Measurements from ENCODE around the gene ZNF474. TPM values are rescaled to one million over a fixed set of nuclear protein-coding genes. Genes with fewer than 3 reads are reported as not detected.
A peak's percentile ranks its signal among the peaks of the same experiment; 100 is the strongest.

ZNF474 gene
- total and polyA plus RNA-seq, 12 donors, result 0.11 to 0.88 (median 0.28) TPM; not detected in 3

DNA sequence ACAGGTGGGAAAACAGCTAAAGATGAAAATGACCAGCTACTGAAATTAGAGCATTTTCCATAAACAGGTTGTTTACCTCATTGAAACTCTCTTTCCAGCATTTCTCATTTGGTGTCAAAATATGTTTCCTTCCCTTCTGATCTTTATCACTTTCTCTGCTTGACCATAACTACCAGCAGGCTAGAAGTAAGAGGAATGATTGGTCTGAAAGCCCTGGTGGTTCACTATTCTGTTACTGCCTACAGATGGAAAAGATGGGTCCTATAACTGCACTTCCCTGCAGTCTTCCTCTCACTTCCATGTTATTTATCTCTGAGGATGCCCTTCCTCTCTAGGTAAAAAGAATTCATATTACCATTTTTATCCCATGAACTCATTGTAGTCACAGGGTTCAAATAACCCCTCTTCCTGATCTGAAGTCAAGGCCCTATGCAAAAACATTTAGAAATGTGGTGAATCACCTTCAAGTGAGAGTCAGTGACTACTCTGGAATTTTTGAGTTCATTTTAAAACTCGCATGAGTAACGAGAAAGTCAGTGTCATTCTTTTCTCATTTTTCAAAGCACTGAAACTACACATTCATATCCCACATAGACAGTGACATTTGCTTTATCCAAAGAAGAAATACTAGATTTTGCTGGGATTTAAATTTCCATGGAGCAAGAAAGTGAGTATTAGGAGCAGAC, 51.7 kb downstream of the ZNF474 start:
- no peaks in the 10 kb centered on the region for H3K4me1 ChIP-seq (replicated peaks in 1 of 2)
- peak overlapping the region in 3 of 5 donors; percentile 6 to 46 (median 38) for H3K27ac ChIP-seq
- 45 to 55% (median 47%) methylated on average over 2 of the region's 2 CpGs for WGBS, 4 donors
- H3K4me3 ChIP-seq, result no peak overlapping the region
- TF ChIP-seq POLR2A (IDR thresholded peaks at IDR 0.05), result no peak
- TF ChIP-seq, protein P1, sequence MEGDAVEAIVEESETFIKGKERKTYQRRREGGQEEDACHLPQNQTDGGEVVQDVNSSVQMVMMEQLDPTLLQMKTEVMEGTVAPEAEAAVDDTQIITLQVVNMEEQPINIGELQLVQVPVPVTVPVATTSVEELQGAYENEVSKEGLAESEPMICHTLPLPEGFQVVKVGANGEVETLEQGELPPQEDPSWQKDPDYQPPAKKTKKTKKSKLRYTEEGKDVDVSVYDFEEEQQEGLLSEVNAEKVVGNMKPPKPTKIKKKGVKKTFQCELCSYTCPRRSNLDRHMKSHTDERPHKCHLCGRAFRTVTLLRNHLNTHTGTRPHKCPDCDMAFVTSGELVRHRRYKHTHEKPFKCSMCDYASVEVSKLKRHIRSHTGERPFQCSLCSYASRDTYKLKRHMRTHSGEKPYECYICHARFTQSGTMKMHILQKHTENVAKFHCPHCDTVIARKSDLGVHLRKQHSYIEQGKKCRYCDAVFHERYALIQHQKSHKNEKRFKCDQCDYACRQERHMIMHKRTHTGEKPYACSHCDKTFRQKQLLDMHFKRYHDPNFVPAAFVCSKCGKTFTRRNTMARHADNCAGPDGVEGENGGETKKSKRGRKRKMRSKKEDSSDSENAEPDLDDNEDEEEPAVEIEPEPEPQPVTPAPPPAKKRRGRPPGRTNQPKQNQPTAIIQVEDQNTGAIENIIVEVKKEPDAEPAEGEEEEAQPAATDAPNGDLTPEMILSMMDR (IDR thresholded peaks at IDR 0.05), result no peak
- intact Hi-C loops (cut with DNase I), result no loop called here
- H3K27me3 ChIP-seq, result no peaks in the 10 kb centered on the region
- no peaks in the 10 kb centered on the region for H3K36me3 ChIP-seq (replicated peaks in 1 of 2)
- DNase-seq, result no peak
- no peaks in the 10 kb centered on the region for H3K9me3 ChIP-seq (replicated peaks in 1 of 3)

DNA sequence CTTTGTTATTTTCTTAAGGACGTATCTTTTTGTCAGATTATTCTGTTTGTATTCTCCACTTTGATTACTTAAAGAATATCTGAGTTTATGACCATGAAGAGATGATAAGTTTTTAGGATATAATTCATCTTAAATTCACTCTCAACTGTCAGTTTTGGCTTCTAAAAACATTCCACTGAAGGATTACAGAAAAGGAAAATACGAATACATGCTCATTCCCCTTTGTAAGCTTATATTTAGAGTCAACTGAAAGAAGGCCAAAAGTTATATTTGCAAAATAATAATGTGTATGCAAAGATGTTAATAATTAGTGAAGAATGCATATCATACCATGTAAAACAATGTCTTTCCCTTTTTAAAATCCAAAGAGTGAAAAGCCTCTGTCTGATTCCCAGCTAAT, 52.5 kb downstream of the ZNF474 start:
- peak overlapping the region in 3 of 5 donors; percentile 6 to 38 (median 25) for H3K27ac ChIP-seq

DNA sequence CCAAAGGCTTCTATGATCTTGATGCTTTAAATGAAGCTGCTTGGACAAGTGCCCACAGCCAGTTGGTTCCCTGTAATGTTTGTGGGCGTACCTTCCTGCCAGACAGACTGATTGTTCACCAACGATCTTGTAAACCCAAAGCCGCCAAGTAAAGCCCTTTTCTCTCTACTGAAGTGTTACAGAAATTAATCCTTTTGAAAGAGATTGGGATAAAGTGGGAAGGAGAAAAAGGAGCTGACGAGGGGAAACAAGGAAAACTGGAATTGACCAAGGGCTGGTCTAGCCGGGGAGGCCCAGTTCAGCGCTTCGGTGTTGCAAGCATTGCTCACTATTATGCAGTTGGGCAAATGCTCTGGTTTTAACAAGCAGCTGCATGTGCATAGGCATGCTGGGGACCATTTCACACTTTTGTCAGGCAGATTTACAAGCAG, 53.2 kb downstream of the ZNF474 start:
- H3K27ac ChIP-seq, result no peak overlapping the region
- no peak overlapping the region for H3K4me3 ChIP-seq
- H3K4me1 ChIP-seq (replicated peaks in 1 of 2), result no peaks in the 10 kb centered on the region
- TF ChIP-seq POLR2A (IDR thresholded peaks at IDR 0.05), result no peak
- TF ChIP-seq, protein P1 (IDR thresholded peaks at IDR 0.05), result no peak
- H3K9me3 ChIP-seq (replicated peaks in 1 of 3), result no peaks in the 10 kb centered on the region
- intact Hi-C loops (cut with DNase I), result no loop called here
- H3K36me3 ChIP-seq (replicated peaks in 1 of 2), result no peaks in the 10 kb centered on the region
- WGBS, 4 donors, result 60 to 67% (median 63%) methylated on average over 7 of the region's 7 CpGs
- peak in 2 of 7 donors; percentile 4 to 25 for DNase-seq
- no peaks in the 10 kb centered on the region for H3K27me3 ChIP-seq

More for the DNA sequence above, 52.5 kb downstream of the ZNF474 start:
- Histone ChIP-seq H3K4me1 (replicated peaks in 1 of 2) (no peaks in the 10 kb centered on the region), H3K27me3 (no peaks in the 10 kb centered on the region), H3K9me3 (replicated peaks in 1 of 3) (no peaks in the 10 kb centered on the region), H3K36me3 (replicated peaks in 1 of 2) (no peaks in the 10 kb centered on the region), H3K4me3 (no peak overlapping the region)
- no peak for DNase-seq
- intact Hi-C loops (cut with DNase I), result no loop called here
- 29 to 39% (median 32%) methylated on average over 2 of the region's 2 CpGs for WGBS, 4 donors
- no peak for TF ChIP-seq POLR2A (IDR thresholded peaks at IDR 0.05)
- TF ChIP-seq, protein P1 (IDR thresholded peaks at IDR 0.05), result no peak

DNA sequence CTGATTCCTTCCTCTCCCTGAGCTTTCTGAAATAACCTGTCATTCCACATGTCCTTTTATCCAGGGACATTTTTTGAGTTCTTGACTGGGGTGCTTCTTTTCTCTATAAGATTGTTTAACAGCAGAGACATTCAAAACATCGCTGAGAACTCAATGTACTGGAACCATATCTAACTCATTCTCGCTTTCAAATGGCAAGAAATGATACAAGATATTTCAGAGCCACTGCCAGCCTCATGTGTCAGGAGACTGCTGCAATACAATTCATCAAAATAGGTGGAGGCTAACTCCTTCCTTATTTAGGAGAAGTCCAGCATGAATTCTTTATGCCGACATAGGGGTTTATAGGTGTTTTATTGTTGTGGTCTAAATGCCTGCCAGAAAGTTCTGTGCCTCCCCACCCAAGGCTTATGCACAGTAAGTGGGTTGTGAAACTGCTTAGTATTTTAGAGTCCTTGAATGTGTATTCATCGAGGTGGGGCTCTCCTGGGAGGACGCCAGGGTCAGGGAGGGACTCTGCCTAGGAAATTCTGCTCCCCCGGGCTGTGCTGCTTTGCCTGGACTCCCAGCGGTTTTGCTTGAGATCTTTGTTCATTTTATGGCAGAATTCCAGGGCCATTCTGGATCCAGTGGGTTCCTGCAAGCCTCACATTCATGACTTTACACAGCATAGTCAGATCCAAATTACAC, 53.9 kb downstream of the ZNF474 start:
- H3K27ac ChIP-seq, result no peak overlapping the region
- peak; percentile 17 to 57 (median 39) for DNase-seq
- H3K27me3 ChIP-seq, result no peaks in the 10 kb centered on the region
- no peak overlapping the region for H3K4me3 ChIP-seq
- no peaks in the 10 kb centered on the region for H3K36me3 ChIP-seq (replicated peaks in 1 of 2)
- intact Hi-C loops (cut with DNase I), result no loop called here
- H3K9me3 ChIP-seq (replicated peaks in 1 of 3), result no peaks in the 10 kb centered on the region
- no peaks in the 10 kb centered on the region for H3K4me1 ChIP-seq (replicated peaks in 1 of 2)
- WGBS, 4 donors, result 36 to 40% (median 39%) methylated on average over 7 of the region's 7 CpGs
- TF ChIP-seq POLR2A (IDR thresholded peaks at IDR 0.05), result no peak
- TF ChIP-seq, protein P1 (IDR thresholded peaks at IDR 0.05), result no peak

All from adrenal gland (tissue), 12 donors.